HepG2 (cell line): ENCODE results near the gene ITIH3. TPM values are rescaled to one million over a fixed set of nuclear protein-coding genes. Genes with fewer than 3 reads are reported as not detected.

Experiments
- BCLAF1 ChIP-seq: fragments of 450-650 bp; IDR thresholded peaks from 2 replicates; pipeline ENCODE4 v1.6.1; 2017; ENCODE audit warnings: mild to moderate bottlenecking
- CAMTA2 ChIP-seq: sonication (generic); formaldehyde crosslinking; IDR thresholded peaks from 2 replicates; pipeline ENCODE4 v1.4.0; 2020; ENCODE audit warnings: mild to moderate bottlenecking, missing genetic modification reagents, borderline replicate concordance
- GZF1 ChIP-seq: sonication (generic); formaldehyde crosslinking; IDR thresholded peaks from 2 replicates; pipeline ENCODE4 v1.5.1; 2020; ENCODE audit warnings: mild to moderate bottlenecking, missing genetic modification reagents
- HOXA3 ChIP-seq: sonication (generic); formaldehyde crosslinking; IDR thresholded peaks from 2 replicates; pipeline ENCODE4 v1.5.0; 2020; ENCODE audit warnings: missing genetic modification reagents
- JUNB ChIP-seq: sonication (generic); formaldehyde crosslinking; IDR thresholded peaks from 2 replicates; pipeline ENCODE4 v1.8.0; 2022; ENCODE audit warnings: missing genetic modification reagents, mild to moderate bottlenecking, borderline replicate concordance
- MXI1 ChIP-seq: IDR thresholded peaks from 3 replicates; pipeline ENCODE4 v1.6.1; 2012; ENCODE audit warnings: low read depth, low read length, inconsistent platforms, borderline replicate concordance
- MYC ChIP-seq: sonication (generic); formaldehyde crosslinking; IDR thresholded peaks from 2 replicates; pipeline ENCODE4 v1.9.0; 2021; ENCODE audit warnings: missing genetic modification reagents, borderline replicate concordance
- PRMT3 ChIP-seq: sonication (generic); formaldehyde crosslinking; IDR thresholded peaks from 2 replicates; pipeline ENCODE4 v1.8.1; 2022; ENCODE audit warnings: low read depth, mild to moderate bottlenecking, moderate library complexity, missing genetic modification reagents, borderline replicate concordance
- RARG ChIP-seq: sonication (generic); formaldehyde crosslinking; IDR thresholded peaks from 2 replicates; pipeline ENCODE4 v1.4.0; 2020; ENCODE audit warnings: low read depth, mild to moderate bottlenecking, missing genetic modification reagents
- SCMH1 ChIP-seq: sonication (generic); formaldehyde crosslinking; IDR thresholded peaks from 2 replicates; pipeline ENCODE4 v1.9.0; 2021; ENCODE audit warnings: missing genetic modification reagents, mild to moderate bottlenecking, borderline replicate concordance
- SP1 ChIP-seq, 2 experiments: fragments of 450-650 bp in 1 of 2; sonication (generic) in 1 of 2; formaldehyde crosslinking in 1 of 2; IDR thresholded peaks; 2 replicates each; pipeline versions ENCODE4 v1.4.0 to v1.6.1; 2016 to 2020; ENCODE audit warnings: missing genetic modification reagents in 1 of 2
- THAP9 ChIP-seq: sonication (generic); formaldehyde crosslinking; IDR thresholded peaks from 2 replicates; pipeline ENCODE4; 2020; ENCODE audit warnings: missing genetic modification reagents, mild to moderate bottlenecking, borderline replicate concordance
- YEATS2 ChIP-seq: sonication (generic); formaldehyde crosslinking; IDR thresholded peaks from 2 replicates; pipeline ENCODE4 v1.4.0; 2020; ENCODE audit warnings: missing genetic modification reagents, borderline replicate concordance
- YEATS4 ChIP-seq: sonication (generic); formaldehyde crosslinking; IDR thresholded peaks from 2 replicates; pipeline ENCODE4 v1.4.0; 2020; ENCODE audit warnings: missing genetic modification reagents, borderline replicate concordance
- ZNF24 ChIP-seq: fragments of 450-650 bp; IDR thresholded peaks from 2 replicates; pipeline ENCODE4 v1.6.1; 2017; ENCODE audit warnings: antibody characterized with exemption, mild to moderate bottlenecking
- ZNF33B ChIP-seq: sonication (generic); formaldehyde crosslinking; IDR thresholded peaks from 2 replicates; pipeline ENCODE4 v1.5.1; 2020; ENCODE audit warnings: mild to moderate bottlenecking, missing genetic modification reagents
- ZNF503 ChIP-seq: sonication (generic); formaldehyde crosslinking; IDR thresholded peaks from 2 replicates; pipeline ENCODE4 v1.4.0; 2020; ENCODE audit warnings: missing genetic modification reagents
- ZNF546 ChIP-seq: sonication (generic); formaldehyde crosslinking; conservative IDR thresholded peaks from 2 replicates; pipeline ENCODE4 v1.8.1; 2023; ENCODE audit warnings: mild to moderate bottlenecking, missing genetic modification reagents
- ZNF577 ChIP-seq: sonication (generic); formaldehyde crosslinking; IDR thresholded peaks from 2 replicates; pipeline ENCODE4 v1.4.0; 2020; ENCODE audit warnings: mild to moderate bottlenecking, low read depth, missing genetic modification reagents, borderline replicate concordance
- ZNF7 ChIP-seq: IDR thresholded peaks from 2 replicates; pipeline ENCODE4 v1.6.1; 2016; ENCODE audit warnings: missing biosample characterization, missing genetic modification reagents
- ZNF713 ChIP-seq: sonication (generic); formaldehyde crosslinking; IDR thresholded peaks from 2 replicates; pipeline ENCODE4 v1.4.0; 2020; ENCODE audit warnings: mild to moderate bottlenecking, missing genetic modification reagents
- ZNF746 ChIP-seq: sonication (generic); formaldehyde crosslinking; IDR thresholded peaks from 2 replicates; pipeline ENCODE4 v1.8.0; 2022; ENCODE audit warnings: mild to moderate bottlenecking, missing genetic modification reagents
- polyA plus RNA-seq, 8 experiments: library from polyadenylated mRNA; depleted of rRNA in 3 of 8; stranded (reverse) in 7 of 8; unstranded in 1 of 8; fragments of >200 nt; fragmentation: Illumina TruSeq in 4 of 8; extraction: Trizol in 4 of 8; gene quantifications; 2 replicates each; pipeline versions ENCODE4 v1.2.1 to v1.2.3, GENCODE V29; 2011 to 2016; ENCODE audit warnings: low read depth in 4 of 8, missing spikeins in 1 of 8, mixed read lengths in 1 of 8; ENCODE audit not compliant: insufficient read depth in 1 of 8
- total RNA-seq, 5 experiments: library from RNA; depleted of rRNA; stranded (reverse); fragments of >200 nt; fragmentation: Illumina TruSeq; extraction: Trizol; gene quantifications; 2 replicates each; pipeline ENCODE4 v1.2.3, GENCODE V29; 2016; ENCODE audit warnings: low read depth in 1 of 5

Gene ITIH3
- total and polyA plus RNA-seq, 2 of the 13 experiments (the other 11 are each of a cell fraction or from before 2014, with no cell fraction given): 105 to 632 TPM

- TF ChIP-seq ZNF503 (CRISPR knock-in tag) (peak; percentile 89; the same call in 1 of the 2 replicates), YEATS4 (CRISPR knock-in tag) (peak; percentile 84), BCLAF1 (no peak), JUNB (no peak), ZNF546 (CRISPR knock-in tag) (no peak), SCMH1 (CRISPR knock-in tag) (no peak), ZNF746 (peak; percentile 75; the same call in 1 of the 2 replicates), THAP9 (CRISPR knock-in tag) (no peak; the same call in 1 of the 2 replicates), YEATS2 (no peak), HOXA3 (CRISPR knock-in tag) (peak; percentile 86), ZNF713 (CRISPR knock-in tag) (no peak), MYC (peak; percentile 56; the same call in 1 of the 2 replicates), SP1 (IDR thresholded peaks at IDR 0.05) (no peak), SP1 (CRISPR knock-in tag; IDR thresholded peaks at IDR 0.05) (no peak), ZNF7 (CRISPR knock-in tag) (no peak), PRMT3 (CRISPR knock-in tag) (no peak), ZNF24 (no peak), MXI1 (peak; percentile 76; the same call in 1 of the 3 replicates), CAMTA2 (CRISPR knock-in tag) (no peak), GZF1 (CRISPR knock-in tag) (no peak), ZNF33B (no peak; the same call in 1 of the 2 replicates), ZNF577 (CRISPR knock-in tag) (no peak), RARG (no peak)
These were observed 19.4 kb upstream of the ITIH3 start (continued) for GRCh38 chr3:52774901-52775864.
